A673 (cell line): ENCODE measurements around the gene LVRN.

Source experiments
- EZH2 ChIP-seq: fragments of 200-600 bp; sonication (generic); IDR thresholded peaks from 2 replicates; pipeline ENCODE4 v1.6.1; 2017; ENCODE audit warnings: borderline replicate concordance, low read depth, mild to moderate bottlenecking, mixed read lengths, antibody characterized with exemption, low read length; ENCODE audit not compliant: poor library complexity, severe bottlenecking
- TF ChIP-seq, protein P1 (sequence below): fragments of 300-800, 200-600 bp; sonication (generic); conservative IDR thresholded peaks from 2 replicates; pipeline ENCODE4 v1.5.1; 2017; ENCODE audit warnings: low read depth, mild to moderate bottlenecking, antibody characterized with exemption, low read length, moderate library complexity, mixed read lengths

DNA sequence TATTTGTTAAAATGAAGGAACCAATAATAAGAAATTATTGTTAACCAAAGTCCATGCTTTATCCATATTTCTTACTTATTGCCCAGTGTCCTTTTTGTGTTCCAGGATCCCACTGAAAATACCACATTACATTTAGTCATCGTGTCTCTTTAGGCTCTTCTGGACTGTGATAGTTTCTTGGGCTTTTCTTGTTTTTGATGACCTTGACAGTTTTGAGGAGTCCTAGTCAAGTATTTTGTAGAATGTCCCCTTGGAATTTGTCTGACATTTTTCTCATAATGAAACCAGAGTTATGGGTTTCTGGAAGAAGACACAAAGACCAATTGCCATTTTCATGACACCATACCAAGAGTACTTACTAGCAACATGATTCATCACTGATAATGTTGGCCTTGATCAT lies 108.9 kb downstream of the LVRN start:
- TF ChIP-seq, protein P1, sequence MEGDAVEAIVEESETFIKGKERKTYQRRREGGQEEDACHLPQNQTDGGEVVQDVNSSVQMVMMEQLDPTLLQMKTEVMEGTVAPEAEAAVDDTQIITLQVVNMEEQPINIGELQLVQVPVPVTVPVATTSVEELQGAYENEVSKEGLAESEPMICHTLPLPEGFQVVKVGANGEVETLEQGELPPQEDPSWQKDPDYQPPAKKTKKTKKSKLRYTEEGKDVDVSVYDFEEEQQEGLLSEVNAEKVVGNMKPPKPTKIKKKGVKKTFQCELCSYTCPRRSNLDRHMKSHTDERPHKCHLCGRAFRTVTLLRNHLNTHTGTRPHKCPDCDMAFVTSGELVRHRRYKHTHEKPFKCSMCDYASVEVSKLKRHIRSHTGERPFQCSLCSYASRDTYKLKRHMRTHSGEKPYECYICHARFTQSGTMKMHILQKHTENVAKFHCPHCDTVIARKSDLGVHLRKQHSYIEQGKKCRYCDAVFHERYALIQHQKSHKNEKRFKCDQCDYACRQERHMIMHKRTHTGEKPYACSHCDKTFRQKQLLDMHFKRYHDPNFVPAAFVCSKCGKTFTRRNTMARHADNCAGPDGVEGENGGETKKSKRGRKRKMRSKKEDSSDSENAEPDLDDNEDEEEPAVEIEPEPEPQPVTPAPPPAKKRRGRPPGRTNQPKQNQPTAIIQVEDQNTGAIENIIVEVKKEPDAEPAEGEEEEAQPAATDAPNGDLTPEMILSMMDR: no peak
- no peak for TF ChIP-seq EZH2
